Astrocyte (in vitro differentiated cells and primary cell): ENCODE results near the gene FBXO27. TPM values are rescaled to one million over a fixed set of nuclear protein-coding genes. Genes with fewer than 3 reads are reported as not detected.
A peak's percentile ranks its signal among the peaks of the same experiment; 100 is the strongest.
"Not testable (repeated sequence)": the region's sequence is repeated elsewhere in the genome, so short reads cannot be mapped to it uniquely, and the experiment has no call there.

ENCODE experiments used
- DNase-seq: peaks from one replicate; pipeline ENCODE4 v3.0.0-alpha.2; 2010; ENCODE audit warnings: low read depth
- FAIRE-seq: peaks from 2 replicates; lab custom pipeline; 2011; peaks lifted over from hg19 to GRCh38; lab: Jason Lieb, UNC
- H2AFZ ChIP-seq: 2 replicates; pipeline ENCODE4 v1.6.0; 2012; ENCODE audit warnings: low read depth, low read length, inconsistent platforms
- H3K27ac ChIP-seq: 2 replicates; pipeline ENCODE4 v1.5.1; 2011; ENCODE audit warnings: low read depth, low read length, inconsistent platforms
- H3K27me3 ChIP-seq: 2 replicates; pipeline ENCODE4 v1.6.0; 2011; ENCODE audit warnings: low read length, inconsistent platforms; ENCODE audit not compliant: insufficient read depth
- H3K36me3 ChIP-seq: 2 replicates; pipeline ENCODE4 v1.5.1; 2011; ENCODE audit warnings: low read length, inconsistent platforms; ENCODE audit not compliant: insufficient read depth
- H3K4me1 ChIP-seq: 2 replicates; pipeline ENCODE4 v1.5.1; 2011; ENCODE audit warnings: low read length, inconsistent platforms; ENCODE audit not compliant: insufficient read depth
- H3K4me2 ChIP-seq: 2 replicates; pipeline ENCODE4 v1.6.0; 2012; ENCODE audit warnings: low read length, inconsistent platforms
- H3K4me3 ChIP-seq: 2 replicates; pipeline ENCODE4 v1.5.1; 2011; ENCODE audit warnings: low read depth, mild to moderate bottlenecking, low read length, inconsistent platforms; ENCODE audit not compliant: insufficient read depth
- H3K79me2 ChIP-seq: 2 replicates; pipeline ENCODE4 v1.6.0; 2012; ENCODE audit warnings: mild to moderate bottlenecking, low read length, inconsistent platforms; ENCODE audit not compliant: insufficient read depth
- H3K9ac ChIP-seq: 2 replicates; pipeline ENCODE4 v1.6.0; 2012; ENCODE audit warnings: mild to moderate bottlenecking, low read length, inconsistent platforms
- H3K9me3 ChIP-seq: 2 replicates; pipeline ENCODE4 v1.5.1; 2012; ENCODE audit warnings: low read depth, mild to moderate bottlenecking, low read length, inconsistent platforms; ENCODE audit not compliant: insufficient read depth
- H4K20me1 ChIP-seq: 2 replicates; pipeline ENCODE4 v1.6.0; 2012; ENCODE audit warnings: low read length, inconsistent platforms; ENCODE audit not compliant: insufficient read depth
- H3K27ac Mint-ChIP-seq: one replicate; pipeline ENCODE4 v1.8.0; 2021; ENCODE audit warnings: mild to moderate bottlenecking, mixed read lengths; ENCODE audit not compliant: unreplicated experiment
- H3K27me3 Mint-ChIP-seq: one replicate; pipeline ENCODE4 v1.8.0; 2021; ENCODE audit warnings: low read depth, mixed read lengths; ENCODE audit not compliant: unreplicated experiment
- H3K36me3 Mint-ChIP-seq: one replicate; pipeline ENCODE4 v1.8.0; 2021; ENCODE audit warnings: low read depth, mixed read lengths; ENCODE audit not compliant: unreplicated experiment
- H3K4me1 Mint-ChIP-seq: one replicate; pipeline ENCODE4 v1.8.0; 2021; ENCODE audit warnings: low read depth, mixed read lengths; ENCODE audit not compliant: unreplicated experiment
- H3K4me3 Mint-ChIP-seq: one replicate; pipeline ENCODE4 v1.8.0; 2021; ENCODE audit warnings: mild to moderate bottlenecking, moderate library complexity, mixed read lengths; ENCODE audit not compliant: unreplicated experiment
- H3K9me3 Mint-ChIP-seq: one replicate; pipeline ENCODE4 v1.8.0; 2021; ENCODE audit warnings: mild to moderate bottlenecking, mixed read lengths; ENCODE audit not compliant: unreplicated experiment
- CTCF ChIP-seq: IDR thresholded peaks from 2 replicates; pipeline ENCODE4 v1.5.1; 2011; ENCODE audit warnings: low read depth, mild to moderate bottlenecking, inconsistent platforms, low read length, moderate library complexity; ENCODE audit not compliant: insufficient read depth
- EZH2 ChIP-seq: IDR thresholded peaks from 2 replicates; pipeline ENCODE4 v1.6.1; 2012; ENCODE audit warnings: mild to moderate bottlenecking, low read length, inconsistent platforms; ENCODE audit not compliant: insufficient read depth
- total RNA-seq: library from RNA; stranded (reverse); gene quantifications from 2 replicates; pipeline ENCODE4 v1.2.1, GENCODE V29; 2021

The FBXO27 gene
- total RNA-seq, 1 donor from 2014 or later: 7.1 TPM

GRCh38 chr19:39074205-39074692 lies 41.9 kb upstream of the FBXO27 start:
- H3K4me3 Mint-ChIP-seq: no peak overlapping the region
- FAIRE-seq (no peak), DNase-seq (no peak)
- H3K4me1 Mint-ChIP-seq: peaks cover 7% of the 10 kb centered on the region
- H3K36me3 Mint-ChIP-seq: no peaks in the 10 kb centered on the region
- Histone ChIP-seq H3K9me3 (no peaks in the 10 kb centered on the region), H2AFZ (no peak overlapping the region), H3K9ac (no peak overlapping the region), H3K4me3 (no peak overlapping the region), H3K27me3 (no peaks in the 10 kb centered on the region), H3K4me2 (peak overlapping the region; percentile 51), H3K79me2 (no peaks in the 10 kb centered on the region), H3K4me1 (peaks cover 14% of the 10 kb centered on the region), H3K36me3 (no peaks in the 10 kb centered on the region), H3K27ac (peak overlapping the region; percentile 19), H4K20me1 (no peaks in the 10 kb centered on the region)
- H3K27me3 Mint-ChIP-seq: peaks cover 14% of the 10 kb centered on the region
- TF ChIP-seq CTCF: no peak
- TF ChIP-seq EZH2: no peak
- no peaks in the 10 kb centered on the region for H3K9me3 Mint-ChIP-seq
- H3K27ac Mint-ChIP-seq: no peak overlapping the region

GRCh38 chr19:39070888-39071287 lies 38.5 kb upstream of the FBXO27 start:
- no peaks in the 10 kb centered on the region for H3K36me3 ChIP-seq
- H3K9ac ChIP-seq: no peak overlapping the region
- DNase-seq (peak; percentile 15), FAIRE-seq (no peak)
- H3K4me3 ChIP-seq: no peak overlapping the region
- H2AFZ ChIP-seq: peak overlapping the region; percentile 10
- H3K4me1 ChIP-seq: peaks cover 10% of the 10 kb centered on the region
- Mint-ChIP-seq H3K9me3 (peaks cover 2% of the 10 kb centered on the region), H3K27me3 (peaks cover 5% of the 10 kb centered on the region), H3K4me3 (no peak overlapping the region), H3K4me1 (peaks cover 7% of the 10 kb centered on the region), H3K27ac (no peak overlapping the region), H3K36me3 (no peaks in the 10 kb centered on the region)
- H3K4me2 ChIP-seq: no peak overlapping the region
- H3K27me3 ChIP-seq: no peaks in the 10 kb centered on the region
- TF ChIP-seq CTCF: no peak
- TF ChIP-seq EZH2: no peak
- H3K9me3 ChIP-seq: no peaks in the 10 kb centered on the region
- H3K79me2 ChIP-seq: no peaks in the 10 kb centered on the region
- H3K27ac ChIP-seq: no peak overlapping the region
- H4K20me1 ChIP-seq: no peaks in the 10 kb centered on the region

- H3K79me2 ChIP-seq, H3K9me3 ChIP-seq, H4K20me1 ChIP-seq, H3K27ac Mint-ChIP-seq, H3K9ac ChIP-seq, H3K4me1 ChIP-seq, H3K27me3 Mint-ChIP-seq, H3K9me3 Mint-ChIP-seq, H3K36me3 Mint-ChIP-seq, H2AFZ ChIP-seq, H3K4me3 Mint-ChIP-seq, H3K4me1 Mint-ChIP-seq, H3K4me3 ChIP-seq, H3K27ac ChIP-seq, DNase-seq, H3K27me3 ChIP-seq, H3K36me3 ChIP-seq, FAIRE-seq, H3K4me2 ChIP-seq: not testable (repeated sequence)
These were observed 35.9 kb upstream of the FBXO27 start for GRCh38 chr19:39068259-39068658.
